CD14-positive monocyte (primary cell): ENCODE measurements around the gene RAB31. TPM values are rescaled to one million over a fixed set of nuclear protein-coding genes. Genes with fewer than 3 reads are reported as not detected.

Experiments
- DNase-seq, 3 donors: peaks; one replicate each; pipeline ENCODE4 v3.0.0-alpha.2; 2011 to 2022
- H2AFZ ChIP-seq: 2 replicates; pipeline ENCODE4 v1.6.0; 2012; ENCODE audit warnings: mild to moderate bottlenecking, low read depth, low read length, inconsistent platforms; ENCODE audit not compliant: insufficient read depth, poor library complexity, severe bottlenecking
- H3K27ac ChIP-seq, 2 donors: 1 replicate in 1 of 2; 2 replicates in 1 of 2; pipeline ENCODE4 v1.5.1; 2012 to 2013; ENCODE audit warnings: low read length in 2 of 2, control low read depth in 1 of 2, inconsistent platforms in 1 of 2, low read depth in 1 of 2, mild to moderate bottlenecking in 1 of 2
- H3K27me3 ChIP-seq, 2 donors: one replicate each; pipeline versions ENCODE4 v1.6.0 to v1.6.1; 2011 to 2013; ENCODE audit warnings: low read length in 2 of 2; ENCODE audit not compliant: control insufficient read depth in 2 of 2, insufficient read depth in 2 of 2
- H3K36me3 ChIP-seq, 2 donors: replicated peaks in 1 of 2; 1 replicate in 1 of 2; 2 replicates in 1 of 2; pipeline versions ENCODE4 v1.5.1 to v1.6.1; 2012 to 2013; ENCODE audit warnings: low read length in 2 of 2, control low read depth in 1 of 2, inconsistent platforms in 1 of 2, mild to moderate bottlenecking in 1 of 2; ENCODE audit not compliant: insufficient read depth in 2 of 2, control insufficient read depth in 1 of 2
- H3K4me1 ChIP-seq, 2 donors: 1 replicate in 1 of 2; 2 replicates in 1 of 2; pipeline versions ENCODE4 v1.5.1 to v1.6.1; 2012 to 2013; ENCODE audit warnings: low read length in 2 of 2, control low read depth in 1 of 2, inconsistent platforms in 1 of 2, mild to moderate bottlenecking in 1 of 2, moderate library complexity in 1 of 2; ENCODE audit not compliant: insufficient read depth in 2 of 2, control insufficient read depth in 1 of 2
- H3K4me2 ChIP-seq: replicated peaks from 2 replicates; pipeline ENCODE3; 2012; ENCODE audit warnings: low read length, moderate library complexity, mild to moderate bottlenecking; ENCODE audit not compliant: poor library complexity, severe bottlenecking; ENCODE audit errors: extremely low read depth
- H3K4me3 ChIP-seq, 3 experiments: fragments of 200-600 bp in 1 of 3; sonication (generic) in 1 of 3; replicated peaks in 1 of 3; 1 replicate in 2 of 3; 2 replicates in 1 of 3; pipeline ENCODE4 v1.5.1; 2011 to 2013; ENCODE audit warnings: low read length in 3 of 3, mild to moderate bottlenecking in 3 of 3, control low read depth in 2 of 3, low read depth in 2 of 3, inconsistent platforms in 1 of 3, moderate library complexity in 1 of 3
- H3K79me2 ChIP-seq: 2 replicates; pipeline ENCODE4 v1.6.0; 2012; ENCODE audit warnings: mild to moderate bottlenecking, control low read depth, inconsistent platforms, low read length, moderate library complexity; ENCODE audit not compliant: insufficient read depth
- H3K9ac ChIP-seq: 2 replicates; pipeline ENCODE4 v1.6.0; 2017; ENCODE audit warnings: low read length, mild to moderate bottlenecking; ENCODE audit not compliant: insufficient read depth, poor library complexity, severe bottlenecking
- H3K9me3 ChIP-seq, 2 donors: replicated peaks in 1 of 2; 1 replicate in 1 of 2; 2 replicates in 1 of 2; pipeline versions ENCODE4 v1.5.1 to v1.6.1; 2012 to 2013; ENCODE audit warnings: low read length in 2 of 2, control low read depth in 1 of 2; ENCODE audit not compliant: control insufficient read depth in 1 of 2, insufficient read depth in 1 of 2
- H4K20me1 ChIP-seq: 2 replicates; pipeline ENCODE4 v1.6.0; 2012; ENCODE audit warnings: mild to moderate bottlenecking, low read length, control low read depth, moderate library complexity; ENCODE audit not compliant: insufficient read depth
- H3K27ac Mint-ChIP-seq, 7 donors: one replicate each; pipeline ENCODE4 v1.8.0; 2020; ENCODE audit warnings: mild to moderate bottlenecking in 7 of 7, mixed read lengths in 7 of 7, moderate library complexity in 6 of 7, inconsistent platforms in 2 of 7
- H3K27me3 Mint-ChIP-seq, 3 donors: one replicate each; pipeline ENCODE4 v1.8.0; 2021 to 2022; ENCODE audit warnings: low read depth in 3 of 3, mild to moderate bottlenecking in 3 of 3, mixed read lengths in 3 of 3, moderate library complexity in 3 of 3, inconsistent platforms in 1 of 3
- H3K36me3 Mint-ChIP-seq, 2 donors: one replicate each; pipeline ENCODE4 v1.8.0; 2020; ENCODE audit warnings: mixed read lengths in 2 of 2, inconsistent platforms in 1 of 2, mild to moderate bottlenecking in 1 of 2
- H3K4me1 Mint-ChIP-seq: one replicate; pipeline ENCODE4 v1.8.0; 2020; ENCODE audit warnings: mild to moderate bottlenecking, mixed read lengths
- H3K4me3 Mint-ChIP-seq, 2 donors: one replicate each; pipeline ENCODE4 v1.8.0; 2020; ENCODE audit warnings: mild to moderate bottlenecking in 2 of 2, mixed read lengths in 2 of 2, moderate library complexity in 1 of 2
- H3K9me3 Mint-ChIP-seq, 7 donors: one replicate each; pipeline ENCODE4 v1.8.0; 2020 to 2022; ENCODE audit warnings: mixed read lengths in 7 of 7, mild to moderate bottlenecking in 6 of 7, moderate library complexity in 6 of 7, inconsistent platforms in 2 of 7
- WGBS: methylation state at CpG from one replicate; pipeline ENCODE4 v1.1.5; 2013; ENCODE audit warnings: missing lambda C conversion rate; ENCODE audit not compliant: insufficient coverage; 5-methylcytosine and 5-hydroxymethylcytosine counted together
- intact Hi-C, 2 donors: fragments of 100-400 bp; cut with micrococcal nuclease; formaldehyde crosslinking; loops; one replicate each; pipeline versions ENCODE4 v1.15.0 to v1.15.1; 2023
- polyA plus RNA-seq, 3 donors: library from polyadenylated mRNA; depleted of rRNA in 1 of 3; unstranded in 2 of 3; stranded (reverse) in 1 of 3; fragments of 300-500 nt in 2 of 3; fragments of >200 nt in 1 of 3; fragmentation: Illumina TruSeq in 2 of 3; gene quantifications; 1 replicate in 2 of 3; 2 replicates in 1 of 3; pipeline ENCODE4 v1.2.3, GENCODE V29; 2012 to 2021
- TF ChIP-seq, protein P1 (sequence below): fragments of 200-600 bp; IDR thresholded peaks from one replicate; pipeline ENCODE4 v1.8.0; 2022; ENCODE audit warnings: antibody characterized with exemption, mild to moderate bottlenecking

The RAB31 gene
- polyA plus RNA-seq, 3 donors, result 106 to 367 (median 348) TPM

DNA sequence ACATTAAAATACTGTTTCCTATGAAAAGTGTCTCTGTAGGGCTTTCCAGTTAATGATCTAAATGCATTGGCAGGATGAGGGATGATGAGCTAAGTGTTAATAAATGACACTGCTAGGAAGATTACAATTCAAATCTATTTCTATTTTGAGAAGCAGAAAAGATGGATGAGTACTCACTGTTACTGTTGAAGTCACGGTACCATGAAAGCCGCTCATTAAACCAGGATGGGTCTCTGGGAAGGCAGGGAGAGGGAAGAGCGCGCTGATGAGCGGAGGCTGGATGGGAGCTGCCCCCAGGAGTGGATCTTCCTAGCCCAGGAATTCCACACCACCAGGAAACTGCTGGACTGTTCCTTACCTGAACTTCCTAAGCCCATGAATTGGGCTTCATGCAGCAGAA lies 150.5 kb downstream of the RAB31 start:
- WGBS, result no CpG with 5 or more reads among the region's 5 CpGs
- no peak overlapping the region for H2AFZ ChIP-seq
- H3K27ac Mint-ChIP-seq, result no peak overlapping the region
- intact Hi-C loops, result loop anchor here in 1 of 2 donors (10.0 kb wide), 1 partner anchor 46 kb away; no protein-coding TSS in a partner anchor
- no peaks in the 10 kb centered on the region for H3K27me3 ChIP-seq
- peaks cover 14 to 15% of the 10 kb centered on the region in 2 donors for H3K4me1 ChIP-seq
- TF ChIP-seq, protein P1, sequence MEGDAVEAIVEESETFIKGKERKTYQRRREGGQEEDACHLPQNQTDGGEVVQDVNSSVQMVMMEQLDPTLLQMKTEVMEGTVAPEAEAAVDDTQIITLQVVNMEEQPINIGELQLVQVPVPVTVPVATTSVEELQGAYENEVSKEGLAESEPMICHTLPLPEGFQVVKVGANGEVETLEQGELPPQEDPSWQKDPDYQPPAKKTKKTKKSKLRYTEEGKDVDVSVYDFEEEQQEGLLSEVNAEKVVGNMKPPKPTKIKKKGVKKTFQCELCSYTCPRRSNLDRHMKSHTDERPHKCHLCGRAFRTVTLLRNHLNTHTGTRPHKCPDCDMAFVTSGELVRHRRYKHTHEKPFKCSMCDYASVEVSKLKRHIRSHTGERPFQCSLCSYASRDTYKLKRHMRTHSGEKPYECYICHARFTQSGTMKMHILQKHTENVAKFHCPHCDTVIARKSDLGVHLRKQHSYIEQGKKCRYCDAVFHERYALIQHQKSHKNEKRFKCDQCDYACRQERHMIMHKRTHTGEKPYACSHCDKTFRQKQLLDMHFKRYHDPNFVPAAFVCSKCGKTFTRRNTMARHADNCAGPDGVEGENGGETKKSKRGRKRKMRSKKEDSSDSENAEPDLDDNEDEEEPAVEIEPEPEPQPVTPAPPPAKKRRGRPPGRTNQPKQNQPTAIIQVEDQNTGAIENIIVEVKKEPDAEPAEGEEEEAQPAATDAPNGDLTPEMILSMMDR, result no peak
- peaks cover 21% of the 10 kb centered on the region for H3K4me1 Mint-ChIP-seq
- peaks cover 11% of the 10 kb centered on the region for H3K79me2 ChIP-seq
- H3K36me3 Mint-ChIP-seq, result peaks cover 66 to 72% of the 10 kb centered on the region in 2 donors
- peaks cover 47 to 78% of the 10 kb centered on the region in 2 donors for H3K36me3 ChIP-seq
- no peak overlapping the region for H3K9ac ChIP-seq
- no peak for DNase-seq
- H3K27ac ChIP-seq, result no peak overlapping the region
- H3K9me3 ChIP-seq, result no peaks in the 10 kb centered on the region
- H3K4me2 ChIP-seq, result no peak overlapping the region
- no peak overlapping the region for H3K4me3 Mint-ChIP-seq
- H3K4me3 ChIP-seq, result no peak overlapping the region
- peaks cover 0 to 2% (median 0%) of the 10 kb centered on the region in 3 donors for H3K27me3 Mint-ChIP-seq
- H3K9me3 Mint-ChIP-seq, result no peaks in the 10 kb centered on the region
- peaks cover 21% of the 10 kb centered on the region for H4K20me1 ChIP-seq

DNA sequence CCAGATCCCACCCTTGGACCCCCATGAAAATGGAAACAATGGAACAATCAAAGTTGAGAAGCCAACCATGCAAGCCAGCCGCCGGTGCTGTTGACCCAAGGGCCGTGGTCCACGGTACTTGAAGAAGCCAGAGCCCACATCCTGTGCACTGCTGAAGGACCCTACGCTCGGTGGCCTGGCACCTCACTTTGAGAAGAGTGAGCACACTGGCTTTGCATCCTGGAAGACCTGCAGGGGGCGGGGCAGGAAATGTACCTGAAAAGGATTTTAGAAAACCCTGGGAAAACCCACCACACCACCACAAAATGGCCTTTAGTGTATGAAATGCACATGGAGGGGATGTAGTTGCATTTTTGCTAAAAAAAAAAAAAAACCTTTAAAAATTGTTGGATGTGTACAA lies 151.1 kb downstream of the RAB31 start:
- Histone ChIP-seq H3K4me1 (peaks cover 14 to 15% of the 10 kb centered on the region in 2 donors), H3K27me3 (no peaks in the 10 kb centered on the region), H3K9me3 (no peaks in the 10 kb centered on the region), H3K36me3 (peaks cover 47 to 79% of the 10 kb centered on the region in 2 donors), H3K4me3 (no peak overlapping the region), H3K27ac (no peak overlapping the region), H3K9ac (no peak overlapping the region), H4K20me1 (peaks cover 21% of the 10 kb centered on the region), H3K79me2 (peaks cover 7% of the 10 kb centered on the region), H3K4me2 (no peak overlapping the region), H2AFZ (no peak overlapping the region)
- Mint-ChIP-seq H3K4me1 (peaks cover 19% of the 10 kb centered on the region), H3K9me3 (no peaks in the 10 kb centered on the region), H3K27ac (no peak overlapping the region), H3K4me3 (no peak overlapping the region), H3K27me3 (no peaks in the 10 kb centered on the region), H3K36me3 (peaks cover 63 to 75% of the 10 kb centered on the region in 2 donors)
- WGBS, result 86% methylated on average over 5 of the region's 7 CpGs
- TF ChIP-seq, protein P1, result no peak
- no peak for DNase-seq
- intact Hi-C loops, result loop anchor here in 1 of 2 donors (10.0 kb wide), 1 partner anchor 46 kb away; no protein-coding TSS in a partner anchor
